CD14-positive monocyte (primary cell): Measurements from ENCODE around the gene MACROD2. TPM values are rescaled to one million over a fixed set of nuclear protein-coding genes. Genes with fewer than 3 reads are reported as not detected.

Experiments
- DNase-seq, 3 donors: peaks; one replicate each; pipeline ENCODE4 v3.0.0-alpha.2; 2011 to 2022
- H2AFZ ChIP-seq: 2 replicates; pipeline ENCODE4 v1.6.0; 2012; ENCODE audit warnings: mild to moderate bottlenecking, low read depth, low read length, inconsistent platforms; ENCODE audit not compliant: insufficient read depth, poor library complexity, severe bottlenecking
- H3K27ac ChIP-seq, 2 donors: 1 replicate in 1 of 2; 2 replicates in 1 of 2; pipeline ENCODE4 v1.5.1; 2012 to 2013; ENCODE audit warnings: low read length in 2 of 2, control low read depth in 1 of 2, inconsistent platforms in 1 of 2, low read depth in 1 of 2, mild to moderate bottlenecking in 1 of 2
- H3K27me3 ChIP-seq, 2 donors: one replicate each; pipeline versions ENCODE4 v1.6.0 to v1.6.1; 2011 to 2013; ENCODE audit warnings: low read length in 2 of 2; ENCODE audit not compliant: control insufficient read depth in 2 of 2, insufficient read depth in 2 of 2
- H3K36me3 ChIP-seq, 2 donors: replicated peaks in 1 of 2; 1 replicate in 1 of 2; 2 replicates in 1 of 2; pipeline versions ENCODE4 v1.5.1 to v1.6.1; 2012 to 2013; ENCODE audit warnings: low read length in 2 of 2, control low read depth in 1 of 2, inconsistent platforms in 1 of 2, mild to moderate bottlenecking in 1 of 2; ENCODE audit not compliant: insufficient read depth in 2 of 2, control insufficient read depth in 1 of 2
- H3K4me1 ChIP-seq, 2 donors: 1 replicate in 1 of 2; 2 replicates in 1 of 2; pipeline versions ENCODE4 v1.5.1 to v1.6.1; 2012 to 2013; ENCODE audit warnings: low read length in 2 of 2, control low read depth in 1 of 2, inconsistent platforms in 1 of 2, mild to moderate bottlenecking in 1 of 2, moderate library complexity in 1 of 2; ENCODE audit not compliant: insufficient read depth in 2 of 2, control insufficient read depth in 1 of 2
- H3K4me2 ChIP-seq: replicated peaks from 2 replicates; pipeline ENCODE3; 2012; ENCODE audit warnings: low read length, moderate library complexity, mild to moderate bottlenecking; ENCODE audit not compliant: poor library complexity, severe bottlenecking; ENCODE audit errors: extremely low read depth
- H3K4me3 ChIP-seq, 3 experiments: fragments of 200-600 bp in 1 of 3; sonication (generic) in 1 of 3; replicated peaks in 1 of 3; 1 replicate in 2 of 3; 2 replicates in 1 of 3; pipeline ENCODE4 v1.5.1; 2011 to 2013; ENCODE audit warnings: low read length in 3 of 3, mild to moderate bottlenecking in 3 of 3, control low read depth in 2 of 3, low read depth in 2 of 3, inconsistent platforms in 1 of 3, moderate library complexity in 1 of 3
- H3K79me2 ChIP-seq: 2 replicates; pipeline ENCODE4 v1.6.0; 2012; ENCODE audit warnings: mild to moderate bottlenecking, control low read depth, inconsistent platforms, low read length, moderate library complexity; ENCODE audit not compliant: insufficient read depth
- H3K9ac ChIP-seq: 2 replicates; pipeline ENCODE4 v1.6.0; 2017; ENCODE audit warnings: low read length, mild to moderate bottlenecking; ENCODE audit not compliant: insufficient read depth, poor library complexity, severe bottlenecking
- H3K9me3 ChIP-seq, 2 donors: replicated peaks in 1 of 2; 1 replicate in 1 of 2; 2 replicates in 1 of 2; pipeline versions ENCODE4 v1.5.1 to v1.6.1; 2012 to 2013; ENCODE audit warnings: low read length in 2 of 2, control low read depth in 1 of 2; ENCODE audit not compliant: control insufficient read depth in 1 of 2, insufficient read depth in 1 of 2
- H4K20me1 ChIP-seq: 2 replicates; pipeline ENCODE4 v1.6.0; 2012; ENCODE audit warnings: mild to moderate bottlenecking, low read length, control low read depth, moderate library complexity; ENCODE audit not compliant: insufficient read depth
- H3K27ac Mint-ChIP-seq, 7 donors: one replicate each; pipeline ENCODE4 v1.8.0; 2020; ENCODE audit warnings: mild to moderate bottlenecking in 7 of 7, mixed read lengths in 7 of 7, moderate library complexity in 6 of 7, inconsistent platforms in 2 of 7
- H3K27me3 Mint-ChIP-seq, 3 donors: one replicate each; pipeline ENCODE4 v1.8.0; 2021 to 2022; ENCODE audit warnings: low read depth in 3 of 3, mild to moderate bottlenecking in 3 of 3, mixed read lengths in 3 of 3, moderate library complexity in 3 of 3, inconsistent platforms in 1 of 3
- H3K36me3 Mint-ChIP-seq, 2 donors: one replicate each; pipeline ENCODE4 v1.8.0; 2020; ENCODE audit warnings: mixed read lengths in 2 of 2, inconsistent platforms in 1 of 2, mild to moderate bottlenecking in 1 of 2
- H3K4me1 Mint-ChIP-seq: one replicate; pipeline ENCODE4 v1.8.0; 2020; ENCODE audit warnings: mild to moderate bottlenecking, mixed read lengths
- H3K4me3 Mint-ChIP-seq, 2 donors: one replicate each; pipeline ENCODE4 v1.8.0; 2020; ENCODE audit warnings: mild to moderate bottlenecking in 2 of 2, mixed read lengths in 2 of 2, moderate library complexity in 1 of 2
- H3K9me3 Mint-ChIP-seq, 7 donors: one replicate each; pipeline ENCODE4 v1.8.0; 2020 to 2022; ENCODE audit warnings: mixed read lengths in 7 of 7, mild to moderate bottlenecking in 6 of 7, moderate library complexity in 6 of 7, inconsistent platforms in 2 of 7
- WGBS: methylation state at CpG from one replicate; pipeline ENCODE4 v1.1.5; 2013; ENCODE audit warnings: missing lambda C conversion rate; ENCODE audit not compliant: insufficient coverage; 5-methylcytosine and 5-hydroxymethylcytosine counted together
- intact Hi-C, 2 donors: fragments of 100-400 bp; cut with micrococcal nuclease; formaldehyde crosslinking; loops; one replicate each; pipeline versions ENCODE4 v1.15.0 to v1.15.1; 2023
- polyA plus RNA-seq, 3 donors: library from polyadenylated mRNA; depleted of rRNA in 1 of 3; unstranded in 2 of 3; stranded (reverse) in 1 of 3; fragments of 300-500 nt in 2 of 3; fragments of >200 nt in 1 of 3; fragmentation: Illumina TruSeq in 2 of 3; gene quantifications; 1 replicate in 2 of 3; 2 replicates in 1 of 3; pipeline ENCODE4 v1.2.3, GENCODE V29; 2012 to 2021
- TF ChIP-seq, protein P1 (sequence below): fragments of 200-600 bp; IDR thresholded peaks from one replicate; pipeline ENCODE4 v1.8.0; 2022; ENCODE audit warnings: antibody characterized with exemption, mild to moderate bottlenecking

MACROD2 gene
- polyA plus RNA-seq, 3 donors = 0.23 TPM; not detected in 2

DNA sequence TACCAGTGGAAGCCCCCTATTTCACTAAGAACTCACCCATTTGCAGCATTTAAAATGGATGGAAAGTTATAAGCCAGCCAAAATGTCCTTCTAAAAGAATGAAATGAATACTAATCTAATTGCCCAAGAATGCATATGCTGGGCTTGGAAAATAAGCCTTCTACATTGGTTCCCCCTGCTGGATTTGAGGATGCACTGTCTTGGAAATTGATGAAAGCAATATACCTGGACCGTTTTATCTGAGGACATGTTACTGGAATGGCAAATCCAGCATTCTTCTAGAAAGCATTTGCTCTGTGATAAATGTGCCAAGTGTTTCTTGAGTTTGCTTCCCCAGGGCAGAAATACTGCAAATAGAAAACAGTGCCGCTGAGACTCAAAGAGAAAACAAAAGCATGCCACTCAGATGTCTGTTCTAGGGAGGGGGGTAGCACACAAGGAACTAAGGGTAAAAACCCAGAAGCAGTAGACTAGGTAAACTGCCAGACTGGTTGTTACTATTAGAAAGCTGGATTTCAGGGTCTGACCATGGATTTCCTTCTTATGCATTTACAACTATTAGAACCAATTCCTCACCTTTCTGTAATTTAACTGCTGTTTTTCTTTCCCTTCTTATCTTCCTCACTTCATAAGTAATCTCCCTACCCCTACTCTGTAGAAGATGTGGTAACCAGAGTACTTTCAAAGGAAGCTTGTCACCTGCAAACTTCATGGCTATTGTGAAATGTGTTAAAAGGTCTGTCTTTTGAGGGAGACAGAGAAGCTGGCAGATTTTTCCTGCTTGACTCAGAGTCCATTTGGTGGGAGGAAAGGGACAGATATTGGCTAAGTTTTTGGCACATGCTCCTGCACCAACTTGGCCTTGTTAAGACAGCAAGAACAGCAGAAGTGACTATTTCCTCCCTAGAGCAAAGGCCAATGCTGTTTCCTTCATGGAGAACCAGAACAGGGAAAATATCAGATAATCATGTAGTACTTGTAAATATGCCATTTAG, 1935.3 kb downstream of the MACROD2 start:
- intact Hi-C loops = no loop called here
- H3K4me2 ChIP-seq = no peak overlapping the region
- no peak overlapping the region for H3K27ac ChIP-seq

DNA sequence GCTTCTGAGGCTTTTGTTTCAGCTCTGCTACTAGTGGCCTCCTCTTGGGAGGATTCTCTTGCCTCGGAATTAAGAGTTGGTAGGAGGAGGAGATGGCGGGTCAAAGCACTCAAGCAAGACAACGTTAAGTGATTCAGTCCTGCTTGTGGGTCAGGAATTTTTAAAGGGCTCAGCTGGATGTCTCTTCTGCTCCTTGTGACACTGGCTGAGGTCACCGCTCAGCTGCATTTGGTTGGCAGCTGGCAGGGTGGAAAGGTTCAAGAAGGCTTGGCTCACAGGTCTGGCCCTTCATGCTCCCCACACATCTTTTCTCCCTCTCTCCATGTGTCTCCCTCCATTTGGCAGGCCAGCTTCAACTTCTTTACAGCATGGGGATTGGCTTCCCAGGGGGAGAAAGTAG, 1936.6 kb downstream of the MACROD2 start:
- no peaks in the 10 kb centered on the region for H4K20me1 ChIP-seq
- H3K27me3 Mint-ChIP-seq = peaks cover 0 to 3% (median 0%) of the 10 kb centered on the region in 3 donors
- H3K27me3 ChIP-seq = no peaks in the 10 kb centered on the region
- no peak overlapping the region for H3K4me3 ChIP-seq
- H3K27ac Mint-ChIP-seq = no peak overlapping the region
- H3K4me1 ChIP-seq = no peaks in the 10 kb centered on the region
- no peaks in the 10 kb centered on the region for H3K79me2 ChIP-seq
- H3K36me3 ChIP-seq = no peaks in the 10 kb centered on the region
- H3K36me3 Mint-ChIP-seq = no peaks in the 10 kb centered on the region
- DNase-seq = no peak
- intact Hi-C loops = no loop called here
- H3K4me3 Mint-ChIP-seq = no peak overlapping the region
- WGBS = 100% methylated on average over 3 of the region's 4 CpGs
- TF ChIP-seq, protein P1, sequence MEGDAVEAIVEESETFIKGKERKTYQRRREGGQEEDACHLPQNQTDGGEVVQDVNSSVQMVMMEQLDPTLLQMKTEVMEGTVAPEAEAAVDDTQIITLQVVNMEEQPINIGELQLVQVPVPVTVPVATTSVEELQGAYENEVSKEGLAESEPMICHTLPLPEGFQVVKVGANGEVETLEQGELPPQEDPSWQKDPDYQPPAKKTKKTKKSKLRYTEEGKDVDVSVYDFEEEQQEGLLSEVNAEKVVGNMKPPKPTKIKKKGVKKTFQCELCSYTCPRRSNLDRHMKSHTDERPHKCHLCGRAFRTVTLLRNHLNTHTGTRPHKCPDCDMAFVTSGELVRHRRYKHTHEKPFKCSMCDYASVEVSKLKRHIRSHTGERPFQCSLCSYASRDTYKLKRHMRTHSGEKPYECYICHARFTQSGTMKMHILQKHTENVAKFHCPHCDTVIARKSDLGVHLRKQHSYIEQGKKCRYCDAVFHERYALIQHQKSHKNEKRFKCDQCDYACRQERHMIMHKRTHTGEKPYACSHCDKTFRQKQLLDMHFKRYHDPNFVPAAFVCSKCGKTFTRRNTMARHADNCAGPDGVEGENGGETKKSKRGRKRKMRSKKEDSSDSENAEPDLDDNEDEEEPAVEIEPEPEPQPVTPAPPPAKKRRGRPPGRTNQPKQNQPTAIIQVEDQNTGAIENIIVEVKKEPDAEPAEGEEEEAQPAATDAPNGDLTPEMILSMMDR = no peak
- H2AFZ ChIP-seq = no peak overlapping the region
- no peak overlapping the region for H3K9ac ChIP-seq
- no peaks in the 10 kb centered on the region for H3K4me1 Mint-ChIP-seq
- no peak overlapping the region for H3K4me2 ChIP-seq
- H3K9me3 Mint-ChIP-seq = peaks cover 0 to 3% (median 0%) of the 10 kb centered on the region in 7 donors
- no peaks in the 10 kb centered on the region for H3K9me3 ChIP-seq
- H3K27ac ChIP-seq = no peak overlapping the region

More for the DNA sequence above, 1935.3 kb downstream of the MACROD2 start:
- Histone ChIP-seq H2AFZ (no peak overlapping the region), H3K9me3 (no peaks in the 10 kb centered on the region), H3K36me3 (no peaks in the 10 kb centered on the region), H3K79me2 (no peaks in the 10 kb centered on the region), H3K27me3 (no peaks in the 10 kb centered on the region), H3K4me3 (no peak overlapping the region), H4K20me1 (no peaks in the 10 kb centered on the region), H3K9ac (no peak overlapping the region), H3K4me1 (no peaks in the 10 kb centered on the region)
- Mint-ChIP-seq H3K4me3 (no peak overlapping the region), H3K4me1 (no peaks in the 10 kb centered on the region), H3K36me3 (no peaks in the 10 kb centered on the region), H3K27ac (no peak overlapping the region), H3K9me3 (peaks cover 0 to 5% (median 0%) of the 10 kb centered on the region in 7 donors), H3K27me3 (peaks cover 0 to 3% (median 0%) of the 10 kb centered on the region in 3 donors)
- no peak for DNase-seq
- 20% methylated on average over 1 of the region's 2 CpGs for WGBS
- TF ChIP-seq, protein P1 = no peak
